Stimulated activated CD8-positive, alpha-beta memory T cell treated with anti-CD3 and anti-CD28 coated beads, Interleukin-4, amount 100 ng/mL, for 4 hours (primary cell): Measurements from ENCODE around the gene DIABLO.

Experiments
- DNase-seq, 2 donors: peaks; one replicate each; pipeline ENCODE4 v3.0.0-alpha.2; 2020; ENCODE audit warnings: low read depth in 2 of 2, low spot score in 1 of 2

The DIABLO gene

GRCh38 chr12:122159882-122160281 lies 66.0 kb downstream of the DIABLO start:
- no peak for DNase-seq

DNA sequence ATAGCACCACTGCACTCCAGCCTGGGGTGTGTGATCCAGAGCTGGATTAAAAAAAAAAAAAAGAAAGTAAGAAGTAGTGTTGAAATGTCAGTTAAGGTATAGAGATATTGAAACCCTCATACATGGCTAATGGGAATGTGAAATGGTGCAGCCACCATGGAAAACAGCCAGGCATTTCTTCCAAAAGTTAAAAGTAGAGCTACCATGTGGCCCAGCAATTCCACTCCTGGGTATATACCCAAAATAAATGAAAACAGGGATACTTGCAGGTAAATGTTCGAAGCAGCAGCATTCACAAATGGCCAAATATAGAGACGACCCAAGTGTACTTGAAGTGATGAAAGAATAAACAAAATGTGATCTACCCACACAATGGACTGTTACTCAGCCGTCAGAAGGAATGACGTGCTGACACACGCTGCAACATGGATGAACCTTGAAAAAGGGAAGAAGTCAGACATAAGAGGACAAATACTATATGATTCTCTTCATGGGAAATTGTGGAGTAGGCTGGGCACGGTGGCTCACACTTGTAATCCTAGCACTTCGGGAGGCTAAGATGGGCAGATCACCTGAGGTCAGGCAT lies 67.1 kb downstream of the DIABLO start:
- no peak for DNase-seq
